ENCODE data around the gene MYRF.

- no peak for TF ChIP-seq POLR2AphosphoS5 (IDR thresholded peaks at IDR 0.05; ENCODE audit: low read depth, low read length)
- no peak for TF ChIP-seq POLR2A (IDR thresholded peaks at IDR 0.05; ENCODE audit: low read depth, low read length)
- no peak for TF ChIP-seq TAF1 (IDR thresholded peaks at IDR 0.05; ENCODE audit: borderline replicate concordance, low read depth, low read length)
Measured at GRCh38 chr11:61743486-61744095, 8.8 kb upstream of the MYRF start.
